HEK293T (cell line): ENCODE measurements around the gene TCFL5.

Source experiments
- ARNT ChIP-seq: fragments of 450-650 bp; IDR thresholded peaks from 2 replicates; pipeline ENCODE4 v1.6.1; 2017; ENCODE audit warnings: mild to moderate bottlenecking
- BHLHE40 ChIP-seq: fragments of 450-650 bp; IDR thresholded peaks from 2 replicates; pipeline ENCODE4 v1.6.1; 2016; ENCODE audit warnings: mild to moderate bottlenecking, moderate library complexity, borderline replicate concordance
- FOXA1 ChIP-seq: fragments of 450-650 bp; IDR thresholded peaks from 2 replicates; pipeline ENCODE4 v1.6.1; 2016; ENCODE audit warnings: mild to moderate bottlenecking
- HDGF ChIP-seq: fragments of 450-650 bp; IDR thresholded peaks from 2 replicates; pipeline ENCODE4 v1.6.1; 2017; ENCODE audit warnings: antibody characterized with exemption, borderline replicate concordance
- NFRKB ChIP-seq: fragments of 450-650 bp; IDR thresholded peaks from 2 replicates; pipeline ENCODE4 v1.6.1; 2016; ENCODE audit warnings: mild to moderate bottlenecking, moderate library complexity

DNA sequence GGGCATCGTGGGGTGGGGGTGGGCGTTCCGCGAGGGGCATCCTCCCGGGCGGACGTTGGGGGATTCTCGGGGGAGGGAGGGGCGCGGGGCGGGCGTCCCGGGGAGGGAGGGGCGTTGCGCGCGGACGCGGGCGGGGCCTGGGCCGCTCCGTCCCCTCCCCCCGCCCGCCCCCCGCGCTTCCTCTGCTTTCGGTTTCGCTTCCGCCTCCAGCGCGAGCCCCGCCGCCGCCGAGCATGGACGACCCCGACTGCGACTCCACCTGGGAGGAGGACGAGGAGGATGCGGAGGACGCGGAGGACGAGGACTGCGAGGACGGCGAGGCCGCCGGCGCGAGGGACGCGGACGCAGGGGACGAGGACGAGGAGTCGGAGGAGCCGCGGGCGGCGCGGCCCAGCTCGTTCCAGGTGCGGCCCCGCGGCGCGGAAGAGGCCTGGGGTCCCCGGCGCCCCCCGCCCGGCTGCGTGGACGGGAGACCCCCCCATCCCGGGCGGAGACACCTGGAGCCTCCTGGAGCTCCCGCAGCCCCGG, 56.9 kb downstream of the TCFL5 start, which contains the start of gene OGFR:
- TF ChIP-seq HDGF, result no peak
- TF ChIP-seq NFRKB, result no peak
- no peak for TF ChIP-seq ARNT
- no peak for TF ChIP-seq BHLHE40
- TF ChIP-seq FOXA1, result no peak
